ENCODE results near the gene TMEM131L.

- no peak for TF ChIP-seq RAD21 (IDR thresholded peaks at IDR 0.05; ENCODE audit: low read depth)
- TF ChIP-seq FOXM1 (IDR thresholded peaks at IDR 0.05; ENCODE audit: borderline replicate concordance, low read depth): no peak
- no peak for TF ChIP-seq CREB1 (IDR thresholded peaks at IDR 0.05; ENCODE audit: low read depth)
- TF ChIP-seq YY1 (IDR thresholded peaks at IDR 0.05; ENCODE audit: low read depth): no peak
- TF ChIP-seq EGR1 (IDR thresholded peaks at IDR 0.05): no peak
- no peak for TF ChIP-seq NFIC (IDR thresholded peaks at IDR 0.05)
- TF ChIP-seq TAF1 (IDR thresholded peaks at IDR 0.05; ENCODE audit: low read depth): no peak
- TF ChIP-seq TEAD4 (IDR thresholded peaks at IDR 0.05): no peak
- TF ChIP-seq MAX (IDR thresholded peaks at IDR 0.05): no peak
- TF ChIP-seq ZBTB7A (IDR thresholded peaks at IDR 0.05; ENCODE audit: low read depth): no peak
- TF ChIP-seq CEBPB (IDR thresholded peaks at IDR 0.05): no peak
- TF ChIP-seq EP300 (IDR thresholded peaks at IDR 0.05; ENCODE audit: borderline replicate concordance): no peak
Observed at GRCh38 chr4:153549405-153549804, 83.2 kb downstream of the TMEM131L start.

All from Ishikawa (cell line).